GM19467 (cell line): ENCODE data around the gene TUFM.
"Not testable (repeated sequence)": the region's sequence is repeated elsewhere in the genome, so short reads cannot be mapped to it uniquely, and the experiment has no call there.

Experiments
- ATAC-seq: cut with Tn5 transposase; IDR thresholded peaks from one replicate; pipeline ENCODE4 v1.9.1; 2021; ENCODE audit warnings: mild to moderate bottlenecking, moderate library complexity; ENCODE audit not compliant: unreplicated experiment

TUFM gene

GRCh38 chr16:28839004-28839639 lies 7.0 kb downstream of the TUFM start:
- no peak for ATAC-seq

GRCh38 chr16:28838558-28838918 lies 7.6 kb downstream of the TUFM start:
- ATAC-seq: no peak

GRCh38 chr16:28837672-28838557 lies 8.2 kb downstream of the TUFM start:
- no peak for ATAC-seq

GRCh38 chr16:28836761-28837064 lies 9.4 kb downstream of the TUFM start:
- ATAC-seq: no peak

- ATAC-seq: no peak
Measured at GRCh38 chr16:28835864-28836760, 10.0 kb downstream of the TUFM start.

- no peak for ATAC-seq
Measured at GRCh38 chr16:28834873-28835863, 11.0 kb downstream of the TUFM start.

- no peak for ATAC-seq
Measured at GRCh38 chr16:28834349-28834748, 11.8 kb downstream of the TUFM start.

- ATAC-seq: no peak
Measured at GRCh38 chr16:28830531-28830930, 15.6 kb downstream of the TUFM start.

GRCh38 chr16:28829747-28830146 lies 16.4 kb downstream of the TUFM start:
- ATAC-seq: no peak

- no peak for ATAC-seq
Measured at GRCh38 chr16:28826141-28826540, 20.0 kb downstream of the TUFM start.

- no peak for ATAC-seq
Measured at GRCh38 chr16:28824717-28824973, 21.5 kb downstream of the TUFM start.

GRCh38 chr16:28823873-28824716 lies 22.1 kb downstream of the TUFM start:
- peak; percentile 67 for ATAC-seq

GRCh38 chr16:28823291-28823872 lies 22.8 kb downstream of the TUFM start:
- ATAC-seq: no peak

GRCh38 chr16:28822520-28823290 lies 23.4 kb downstream of the TUFM start, which contains the start of gene ATXN2L:
ATXN2L (plus strand) TSS chr16:28822999; CDS start chr16:28823260, 261 bp downstream.
- ATAC-seq: peak; percentile 41

- ATAC-seq: no peak
Measured at GRCh38 chr16:28821874-28822519, 24.2 kb downstream of the TUFM start.

- not testable (repeated sequence) for ATAC-seq
Measured at GRCh38 chr16:28820546-28820945, 25.6 kb downstream of the TUFM start.

GRCh38 chr16:28820016-28820415 lies 26.1 kb downstream of the TUFM start:
- ATAC-seq: no peak
